RWPE2 (cell line): ENCODE results near the gene SERPINB6.
"Not testable (repeated sequence)": the region's sequence is repeated elsewhere in the genome, so short reads cannot be mapped to it uniquely, and the experiment has no call there.

Source experiments
- ATAC-seq: fragments of 200-7000 bp; cut with Tn5 transposase; 3 replicates; pipeline ENCODE4 v1.9.1; 2021; ENCODE audit warnings: low read depth
- DNase-seq: peaks from one replicate; pipeline ENCODE4 v3.0.0-alpha.2; 2020; ENCODE audit warnings: low spot score
- H3K27ac ChIP-seq: fragments of 450-650 bp; 2 replicates; pipeline ENCODE4 v1.5.1; 2017; ENCODE audit warnings: mild to moderate bottlenecking; ENCODE audit not compliant: poor library complexity, severe bottlenecking
- H3K27me3 ChIP-seq: fragments of 250-450 bp; sonication (Bioruptor Pico); 2 replicates; pipeline ENCODE4 v1.5.1; 2021; ENCODE audit warnings: mild to moderate bottlenecking, moderate library complexity; ENCODE audit not compliant: insufficient read depth, poor library complexity, severe bottlenecking
- H3K36me3 ChIP-seq: fragments of 250-450 bp; sonication (Bioruptor Pico); 2 replicates; pipeline ENCODE4 v1.5.1; 2020; ENCODE audit warnings: low read depth, mild to moderate bottlenecking, moderate library complexity
- H3K4me1 ChIP-seq: fragments of 250-450 bp; sonication (Bioruptor Pico); 2 replicates; pipeline ENCODE4 v1.5.1; 2021; ENCODE audit warnings: mild to moderate bottlenecking, moderate library complexity; ENCODE audit not compliant: insufficient read depth, poor library complexity, severe bottlenecking
- H3K4me3 ChIP-seq: fragments of 250-450 bp; sonication (Bioruptor Pico); 2 replicates; pipeline ENCODE4 v1.5.1; 2021; ENCODE audit warnings: mild to moderate bottlenecking, moderate library complexity; ENCODE audit not compliant: severe bottlenecking
- H3K9me3 ChIP-seq: fragments of 250-450 bp; sonication (Bioruptor Pico); 2 replicates; pipeline ENCODE4 v1.5.1; 2021; ENCODE audit warnings: mild to moderate bottlenecking, moderate library complexity; ENCODE audit not compliant: severe bottlenecking
- CTCF ChIP-seq: fragments of 450-650 bp; IDR thresholded peaks from one replicate; pipeline ENCODE4 v1.5.1; 2017; ENCODE audit warnings: mild to moderate bottlenecking, moderate library complexity; ENCODE audit not compliant: poor library complexity, severe bottlenecking

The SERPINB6 gene

GRCh38 chr6:3001146-3001772 is 29.9 kb upstream of the SERPINB6 start:
- H3K36me3 ChIP-seq, result peaks cover 7% of the 10 kb centered on the region; the same call in 1 of the 2 replicates
- TF ChIP-seq CTCF, result no peak
- ATAC-seq (no peak), DNase-seq (no peak)
- no peaks in the 10 kb centered on the region for H3K27me3 ChIP-seq
- no peak overlapping the region for H3K27ac ChIP-seq
- H3K4me3 ChIP-seq, result no peak overlapping the region
- H3K9me3 ChIP-seq, result no peaks in the 10 kb centered on the region
- peaks cover 5% of the 10 kb centered on the region for H3K4me1 ChIP-seq

GRCh38 chr6:2999618-3000557 is 28.5 kb upstream of the SERPINB6 start, which contains the start of gene NQO2:
Gene NQO2 (plus strand): TSS chr6:2999894. CDS start chr6:3006553, 6,659 bp downstream.
- Histone ChIP-seq H3K36me3 (peaks cover 3% of the 10 kb centered on the region; the same call in 1 of the 2 replicates), H3K4me1 (peaks cover 5% of the 10 kb centered on the region), H3K27me3 (no peaks in the 10 kb centered on the region), H3K4me3 (peak within 1 kb of the TSS; percentile 52), H3K9me3 (no peaks in the 10 kb centered on the region), H3K27ac (no peak within 1 kb of the TSS)
- no peak for TF ChIP-seq CTCF
- DNase-seq (peak; percentile 88), ATAC-seq (peak; percentile 71)

- H3K36me3 ChIP-seq, result no peaks in the 10 kb centered on the region
- no peak for DNase-seq
- no peak overlapping the region for H3K27ac ChIP-seq
- no peak for TF ChIP-seq CTCF
- H3K4me1 ChIP-seq, result peaks cover 5% of the 10 kb centered on the region
- no peaks in the 10 kb centered on the region for H3K27me3 ChIP-seq
- no peaks in the 10 kb centered on the region for H3K9me3 ChIP-seq
- peak overlapping the region; percentile 52 for H3K4me3 ChIP-seq
- ATAC-seq, result peak; percentile 50
Measured at GRCh38 chr6:2998998-2999617, 27.7 kb upstream of the SERPINB6 start.

GRCh38 chr6:2998249-2998997 is 27.1 kb upstream of the SERPINB6 start:
- ATAC-seq, result peak; percentile 59
- not testable (repeated sequence) for H3K4me1 ChIP-seq, H3K36me3 ChIP-seq, H3K27ac ChIP-seq, H3K27me3 ChIP-seq, DNase-seq, H3K9me3 ChIP-seq
- peak overlapping the region; percentile 52 for H3K4me3 ChIP-seq
- peak; percentile 89 for TF ChIP-seq CTCF
